ENCODE results near the gene CNPY1.

CNPY1 gene

GRCh38 chr7:155466814-155467733 is 79.3 kb downstream of the CNPY1 start:
- intact Hi-C loops (cut with micrococcal nuclease) = no loop called here
- Mint-ChIP-seq H3K4me1 (ENCODE audit: low read depth) (peaks cover 12% of the 10 kb centered on the region), H3K27me3 (peaks cover 92% of the 10 kb centered on the region), H3K27ac (no peak overlapping the region), H3K4me3 (no peak overlapping the region), H3K9me3 (no peaks in the 10 kb centered on the region), H3K36me3 (ENCODE audit: low read depth) (no peaks in the 10 kb centered on the region)

- Mint-ChIP-seq H3K27me3 (peaks cover 92% of the 10 kb centered on the region), H3K27ac (no peak overlapping the region)
These were observed 80.1 kb downstream of the CNPY1 start for GRCh38 chr7:155466142-155466813.

GRCh38 chr7:155465761-155466141 is 80.6 kb downstream of the CNPY1 start:
- peaks cover 92% of the 10 kb centered on the region for H3K27me3 Mint-ChIP-seq
- H3K4me1 Mint-ChIP-seq (ENCODE audit: low read depth) = peaks cover 12% of the 10 kb centered on the region
- no peak overlapping the region for H3K4me3 Mint-ChIP-seq
- no peaks in the 10 kb centered on the region for H3K36me3 Mint-ChIP-seq (ENCODE audit: low read depth)
- intact Hi-C loops (cut with micrococcal nuclease) = no loop called here
- no peaks in the 10 kb centered on the region for H3K9me3 Mint-ChIP-seq
- no peak overlapping the region for H3K27ac Mint-ChIP-seq

More at GRCh38 chr7:155466142-155466813, 80.1 kb downstream of the CNPY1 start:
- Mint-ChIP-seq H3K4me1 (ENCODE audit: low read depth) (peaks cover 12% of the 10 kb centered on the region), H3K36me3 (ENCODE audit: low read depth) (no peaks in the 10 kb centered on the region), H3K4me3 (no peak overlapping the region), H3K9me3 (no peaks in the 10 kb centered on the region)
- intact Hi-C loops (cut with micrococcal nuclease) = no loop called here

GRCh38 chr7:155464948-155465739 is 81.2 kb downstream of the CNPY1 start:
- Mint-ChIP-seq H3K4me1 (ENCODE audit: low read depth) (peaks cover 12% of the 10 kb centered on the region), H3K4me3 (no peak overlapping the region), H3K36me3 (ENCODE audit: low read depth) (no peaks in the 10 kb centered on the region), H3K9me3 (no peaks in the 10 kb centered on the region), H3K27ac (no peak overlapping the region), H3K27me3 (peaks cover 94% of the 10 kb centered on the region)
- intact Hi-C loops (cut with micrococcal nuclease) = loop anchor here (5.0 kb wide), 1 partner anchor 42 kb away; no protein-coding TSS in a partner anchor

- H3K4me1 Mint-ChIP-seq (ENCODE audit: low read depth) = peaks cover 20% of the 10 kb centered on the region
- no peaks in the 10 kb centered on the region for H3K36me3 Mint-ChIP-seq (ENCODE audit: low read depth)
- H3K4me3 Mint-ChIP-seq = no peak overlapping the region
- H3K27me3 Mint-ChIP-seq = peaks cover 94% of the 10 kb centered on the region
- no peaks in the 10 kb centered on the region for H3K9me3 Mint-ChIP-seq
- intact Hi-C loops (cut with micrococcal nuclease) = loop anchor here (5.0 kb wide), 1 partner anchor 43 kb away; no protein-coding TSS in a partner anchor
- no peak overlapping the region for H3K27ac Mint-ChIP-seq
These were observed 82.2 kb downstream of the CNPY1 start for GRCh38 chr7:155464183-155464582.

- no peaks in the 10 kb centered on the region for H3K36me3 Mint-ChIP-seq (ENCODE audit: low read depth)
- H3K27ac Mint-ChIP-seq = no peak overlapping the region
- H3K27me3 Mint-ChIP-seq = peaks cover 89% of the 10 kb centered on the region
- no peaks in the 10 kb centered on the region for H3K9me3 Mint-ChIP-seq
- H3K4me1 Mint-ChIP-seq (ENCODE audit: low read depth) = peaks cover 18% of the 10 kb centered on the region
- H3K4me3 Mint-ChIP-seq = no peak overlapping the region
- intact Hi-C loops (cut with micrococcal nuclease) = loop anchor here (5.0 kb wide), 1 partner anchor 44 kb away; no protein-coding TSS in a partner anchor
These were observed 83.1 kb downstream of the CNPY1 start for GRCh38 chr7:155463114-155463811.

GRCh38 chr7:155462163-155462735 is 84.1 kb downstream of the CNPY1 start:
- Mint-ChIP-seq H3K36me3 (ENCODE audit: low read depth) (no peaks in the 10 kb centered on the region), H3K27me3 (peaks cover 85% of the 10 kb centered on the region), H3K27ac (no peak overlapping the region), H3K4me1 (ENCODE audit: low read depth) (peaks cover 24% of the 10 kb centered on the region), H3K4me3 (no peak overlapping the region), H3K9me3 (no peaks in the 10 kb centered on the region)
- intact Hi-C loops (cut with micrococcal nuclease) = loop anchor here (5.0 kb wide), 1 partner anchor 45 kb away; no protein-coding TSS in a partner anchor

- Mint-ChIP-seq H3K4me1 (ENCODE audit: low read depth) (peaks cover 30% of the 10 kb centered on the region), H3K9me3 (no peaks in the 10 kb centered on the region), H3K27me3 (peaks cover 85% of the 10 kb centered on the region), H3K27ac (no peak overlapping the region), H3K36me3 (ENCODE audit: low read depth) (no peaks in the 10 kb centered on the region), H3K4me3 (no peak overlapping the region)
- intact Hi-C loops (cut with micrococcal nuclease) = loop anchor here (5.0 kb wide), 1 partner anchor 46 kb away; no protein-coding TSS in a partner anchor
These were observed 84.7 kb downstream of the CNPY1 start for GRCh38 chr7:155461631-155462030.

- H3K27me3 Mint-ChIP-seq = peaks cover 85% of the 10 kb centered on the region
- no peaks in the 10 kb centered on the region for H3K36me3 Mint-ChIP-seq (ENCODE audit: low read depth)
- H3K27ac Mint-ChIP-seq = no peak overlapping the region
- peaks cover 36% of the 10 kb centered on the region for H3K4me1 Mint-ChIP-seq (ENCODE audit: low read depth)
- H3K9me3 Mint-ChIP-seq = no peaks in the 10 kb centered on the region
- no peak overlapping the region for H3K4me3 Mint-ChIP-seq
- intact Hi-C loops (cut with micrococcal nuclease) = loop anchor here (5.0 kb wide), 1 partner anchor 46 kb away; no protein-coding TSS in a partner anchor
These were observed 85.3 kb downstream of the CNPY1 start for GRCh38 chr7:155460926-155461613.

GRCh38 chr7:155459700-155460461 is 86.5 kb downstream of the CNPY1 start:
- Mint-ChIP-seq H3K9me3 (no peaks in the 10 kb centered on the region), H3K36me3 (ENCODE audit: low read depth) (no peaks in the 10 kb centered on the region), H3K4me3 (no peak overlapping the region), H3K27me3 (peaks cover 85% of the 10 kb centered on the region), H3K4me1 (ENCODE audit: low read depth) (peaks cover 34% of the 10 kb centered on the region), H3K27ac (no peak overlapping the region)
- intact Hi-C loops (cut with micrococcal nuclease) = loop anchor here (5.0 to 10.0 kb wide), 2 partner anchors 47 to 85 kb away; no protein-coding TSS in a partner anchor

- intact Hi-C loops (cut with micrococcal nuclease) = loop anchor here (10.0 kb wide), 1 partner anchor 84 kb away; no protein-coding TSS in a partner anchor
- H3K4me1 Mint-ChIP-seq (ENCODE audit: low read depth) = peaks cover 42% of the 10 kb centered on the region
These were observed 87.3 kb downstream of the CNPY1 start for GRCh38 chr7:155458878-155459699.

More at GRCh38 chr7:155458878-155459699, 87.3 kb downstream of the CNPY1 start:
- Mint-ChIP-seq H3K27ac (no peak overlapping the region), H3K36me3 (ENCODE audit: low read depth) (no peaks in the 10 kb centered on the region), H3K4me3 (no peak overlapping the region), H3K27me3 (peaks cover 87% of the 10 kb centered on the region), H3K9me3 (no peaks in the 10 kb centered on the region)

Measured in dendritic cell treated with granulocyte-macrophage colony-stimulating factor and Interleukin-4, amounts not matched to agents 40 ng/mL and 50 ng/mL, for 4 days (primary cell).